ENCODE data around the gene PTK7.
"Not testable (repeated sequence)": the region's sequence is repeated elsewhere in the genome, so short reads cannot be mapped to it uniquely, and the experiment has no call there.

The PTK7 gene

GRCh38 chr6:43139973-43140372 lies 63.9 kb downstream of the PTK7 start:
- H3K9me3 ChIP-seq (ENCODE audit: low read length); H2AFZ ChIP-seq (ENCODE audit: low read depth, low read length); H3K4me3 ChIP-seq (ENCODE audit: low read length); H3K36me3 ChIP-seq (ENCODE audit: insufficient read depth, low read length); H3K27me3 ChIP-seq (ENCODE audit: insufficient read depth, low read length): not testable (repeated sequence)
- H3K4me1 ChIP-seq (ENCODE audit: insufficient read depth, low read length) = peaks cover 11% of the 10 kb centered on the region

DNA sequence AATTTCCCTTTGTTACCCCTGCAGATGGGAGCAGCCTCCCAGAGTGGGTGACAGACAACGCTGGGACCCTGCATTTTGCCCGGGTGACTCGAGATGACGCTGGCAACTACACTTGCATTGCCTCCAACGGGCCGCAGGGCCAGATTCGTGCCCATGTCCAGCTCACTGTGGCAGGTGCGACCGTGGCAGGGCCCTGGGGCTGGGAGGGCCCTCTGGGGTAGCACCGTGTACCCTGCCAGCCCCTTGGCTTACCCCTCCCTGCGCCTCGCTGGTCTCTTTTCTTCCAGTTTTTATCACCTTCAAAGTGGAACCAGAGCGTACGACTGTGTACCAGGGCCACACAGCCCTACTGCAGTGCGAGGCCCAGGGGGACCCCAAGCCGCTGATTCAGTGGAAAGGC lies 65.5 kb downstream of the PTK7 start:
- no peak overlapping the region for H2AFZ ChIP-seq (ENCODE audit: low read depth, low read length)
- no peaks in the 10 kb centered on the region for H3K9me3 ChIP-seq (ENCODE audit: low read length)
- peaks cover 20% of the 10 kb centered on the region for H3K36me3 ChIP-seq (ENCODE audit: insufficient read depth, low read length)
- H3K4me3 ChIP-seq (ENCODE audit: low read length) = no peak overlapping the region
- H3K27me3 ChIP-seq (ENCODE audit: insufficient read depth, low read length) = no peaks in the 10 kb centered on the region
- peaks cover 11% of the 10 kb centered on the region for H3K4me1 ChIP-seq (ENCODE audit: insufficient read depth, low read length)

GRCh38 chr6:43142101-43142500 lies 66.0 kb downstream of the PTK7 start:
- no peaks in the 10 kb centered on the region for H3K27me3 ChIP-seq (ENCODE audit: insufficient read depth, low read length)
- no peaks in the 10 kb centered on the region for H3K9me3 ChIP-seq (ENCODE audit: low read length)
- H3K4me1 ChIP-seq (ENCODE audit: insufficient read depth, low read length) = peaks cover 11% of the 10 kb centered on the region
- no peak overlapping the region for H2AFZ ChIP-seq (ENCODE audit: low read depth, low read length)
- no peak overlapping the region for H3K4me3 ChIP-seq (ENCODE audit: low read length)
- H3K36me3 ChIP-seq (ENCODE audit: insufficient read depth, low read length) = peaks cover 24% of the 10 kb centered on the region

- H3K36me3 ChIP-seq (ENCODE audit: insufficient read depth, low read length) = peaks cover 31% of the 10 kb centered on the region
- H3K27me3 ChIP-seq (ENCODE audit: insufficient read depth, low read length) = no peaks in the 10 kb centered on the region
- no peak overlapping the region for H2AFZ ChIP-seq (ENCODE audit: low read depth, low read length)
Measured at GRCh38 chr6:43143235-43144128, 67.4 kb downstream of the PTK7 start.

GRCh38 chr6:43144879-43145278 lies 68.8 kb downstream of the PTK7 start:
- Histone ChIP-seq H2AFZ (ENCODE audit: low read depth, low read length) (no peak overlapping the region), H3K27me3 (ENCODE audit: insufficient read depth, low read length) (no peaks in the 10 kb centered on the region), H3K4me3 (ENCODE audit: low read length) (no peak overlapping the region), H3K36me3 (ENCODE audit: insufficient read depth, low read length) (peaks cover 28% of the 10 kb centered on the region), H3K4me1 (ENCODE audit: insufficient read depth, low read length) (peaks cover 11% of the 10 kb centered on the region), H3K9me3 (ENCODE audit: low read length) (no peaks in the 10 kb centered on the region)

More at GRCh38 chr6:43143235-43144128, 67.4 kb downstream of the PTK7 start:
- Histone ChIP-seq H3K9me3 (ENCODE audit: low read length) (no peaks in the 10 kb centered on the region), H3K4me1 (ENCODE audit: insufficient read depth, low read length) (peaks cover 11% of the 10 kb centered on the region), H3K4me3 (ENCODE audit: low read length) (no peak overlapping the region)

DNA sequence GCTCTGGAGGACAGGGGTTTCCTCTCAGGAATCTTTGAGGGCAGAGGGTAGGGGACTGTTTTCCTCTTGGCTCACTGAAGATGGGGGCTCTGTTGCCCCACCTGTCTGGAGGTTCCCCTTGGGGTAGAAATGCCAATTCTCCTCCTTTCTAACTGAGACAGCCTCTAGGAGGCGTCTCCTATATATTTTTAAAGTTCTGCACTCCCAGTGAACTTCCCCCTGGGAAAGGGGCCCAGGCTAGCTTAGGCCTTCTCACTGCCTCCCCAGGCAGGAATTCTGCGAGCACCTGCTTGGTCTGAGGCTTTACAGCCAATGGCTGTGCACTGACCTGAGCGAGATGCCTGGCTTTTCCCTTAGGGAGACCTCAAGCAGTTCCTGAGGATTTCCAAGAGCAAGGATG lies 70.1 kb downstream of the PTK7 start:
- Histone ChIP-seq H3K4me1 (ENCODE audit: insufficient read depth, low read length) (peaks cover 11% of the 10 kb centered on the region), H3K36me3 (ENCODE audit: insufficient read depth, low read length) (peaks cover 32% of the 10 kb centered on the region), H3K27me3 (ENCODE audit: insufficient read depth, low read length) (no peaks in the 10 kb centered on the region), H3K4me3 (ENCODE audit: low read length) (no peak overlapping the region), H3K9me3 (ENCODE audit: low read length) (no peaks in the 10 kb centered on the region), H2AFZ (ENCODE audit: low read depth, low read length) (no peak overlapping the region)

- H3K4me1 ChIP-seq (ENCODE audit: insufficient read depth, low read length) = peaks cover 11% of the 10 kb centered on the region
- H2AFZ ChIP-seq (ENCODE audit: low read depth, low read length) = no peak overlapping the region
- H3K4me3 ChIP-seq (ENCODE audit: low read length) = no peak overlapping the region
- H3K9me3 ChIP-seq (ENCODE audit: low read length) = no peaks in the 10 kb centered on the region
- peaks cover 32% of the 10 kb centered on the region for H3K36me3 ChIP-seq (ENCODE audit: insufficient read depth, low read length)
- H3K27me3 ChIP-seq (ENCODE audit: insufficient read depth, low read length) = no peaks in the 10 kb centered on the region
Measured at GRCh38 chr6:43146709-43147688, 70.9 kb downstream of the PTK7 start.

- peaks cover 37% of the 10 kb centered on the region for H3K36me3 ChIP-seq (ENCODE audit: insufficient read depth, low read length)
Measured at GRCh38 chr6:43147691-43148477, 71.8 kb downstream of the PTK7 start.

DNA sequence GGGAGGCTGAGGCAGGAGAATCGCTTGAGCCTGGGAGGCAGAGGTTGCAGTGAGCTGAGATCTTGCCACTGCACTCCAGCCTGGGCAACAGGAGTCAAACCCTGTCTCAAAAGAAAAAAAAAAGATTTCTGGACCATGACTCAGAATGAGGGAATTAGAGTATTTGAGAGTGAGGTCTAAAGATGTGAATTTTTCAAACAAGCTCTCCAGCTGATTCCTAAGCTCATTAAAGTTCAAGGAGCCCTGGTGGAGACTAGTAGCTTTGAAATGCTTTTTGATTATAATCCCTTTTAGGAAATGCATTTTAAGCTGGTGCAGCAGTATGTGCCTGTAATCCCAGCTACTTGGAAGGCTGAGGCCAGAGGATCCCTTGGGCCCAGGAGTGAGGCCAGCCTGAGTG lies 73.2 kb downstream of the PTK7 start:
- H3K4me1 ChIP-seq (ENCODE audit: insufficient read depth, low read length) = no peaks in the 10 kb centered on the region
- H3K4me3 ChIP-seq (ENCODE audit: low read length) = no peak overlapping the region
- no peaks in the 10 kb centered on the region for H3K9me3 ChIP-seq (ENCODE audit: low read length)
- peaks cover 39% of the 10 kb centered on the region for H3K36me3 ChIP-seq (ENCODE audit: insufficient read depth, low read length)
- H3K27me3 ChIP-seq (ENCODE audit: insufficient read depth, low read length) = no peaks in the 10 kb centered on the region
- H2AFZ ChIP-seq (ENCODE audit: low read depth, low read length) = no peak overlapping the region

More at GRCh38 chr6:43147691-43148477, 71.8 kb downstream of the PTK7 start:
- Histone ChIP-seq H3K4me3 (ENCODE audit: low read length) (no peak overlapping the region), H3K4me1 (ENCODE audit: insufficient read depth, low read length) (peaks cover 9% of the 10 kb centered on the region), H3K27me3 (ENCODE audit: insufficient read depth, low read length) (no peaks in the 10 kb centered on the region), H2AFZ (ENCODE audit: low read depth, low read length) (no peak overlapping the region), H3K9me3 (ENCODE audit: low read length) (no peaks in the 10 kb centered on the region)

- Histone ChIP-seq H3K9me3 (ENCODE audit: low read length) (no peaks in the 10 kb centered on the region), H3K4me1 (ENCODE audit: insufficient read depth, low read length) (no peaks in the 10 kb centered on the region), H2AFZ (ENCODE audit: low read depth, low read length) (no peak overlapping the region), H3K4me3 (ENCODE audit: low read length) (no peak overlapping the region), H3K27me3 (ENCODE audit: insufficient read depth, low read length) (no peaks in the 10 kb centered on the region), H3K36me3 (ENCODE audit: insufficient read depth, low read length) (peaks cover 33% of the 10 kb centered on the region)
Measured at GRCh38 chr6:43150051-43150751, 74.1 kb downstream of the PTK7 start.

GRCh38 chr6:43159599-43159998 lies 83.5 kb downstream of the PTK7 start:
- Histone ChIP-seq H3K9me3 (ENCODE audit: low read length) (no peaks in the 10 kb centered on the region), H3K4me1 (ENCODE audit: insufficient read depth, low read length) (no peaks in the 10 kb centered on the region), H2AFZ (ENCODE audit: low read depth, low read length) (no peak overlapping the region), H3K4me3 (ENCODE audit: low read length) (no peak overlapping the region), H3K27me3 (ENCODE audit: insufficient read depth, low read length) (no peaks in the 10 kb centered on the region), H3K36me3 (ENCODE audit: insufficient read depth, low read length) (peaks cover 18% of the 10 kb centered on the region)

GRCh38 chr6:43163899-43164298 lies 87.8 kb downstream of the PTK7 start:
- H3K36me3 ChIP-seq (ENCODE audit: insufficient read depth, low read length) = peaks cover 16% of the 10 kb centered on the region
- no peak overlapping the region for H3K4me3 ChIP-seq (ENCODE audit: low read length)

More at GRCh38 chr6:43163899-43164298, 87.8 kb downstream of the PTK7 start:
- Histone ChIP-seq H3K4me1 (ENCODE audit: insufficient read depth, low read length) (no peaks in the 10 kb centered on the region), H3K27me3 (ENCODE audit: insufficient read depth, low read length) (no peaks in the 10 kb centered on the region), H2AFZ (ENCODE audit: low read depth, low read length) (no peak overlapping the region), H3K9me3 (ENCODE audit: low read length) (no peaks in the 10 kb centered on the region)
